K562 (cell line): ENCODE results near the gene DRAXIN. TPM values are rescaled to one million over a fixed set of nuclear protein-coding genes. Genes with fewer than 3 reads are reported as not detected.

Source experiments
- BDP1 ChIP-seq: IDR thresholded peaks from 3 replicates; pipeline ENCODE4 v1.6.1; 2011; ENCODE audit not compliant: insufficient read length, insufficient read depth
- EGR1 ChIP-seq: fragments of 450-650 bp; conservative IDR thresholded peaks from 2 replicates; pipeline ENCODE4 v1.6.1; 2017; ENCODE audit warnings: mild to moderate bottlenecking
- GTF2E2 ChIP-seq: fragments of 200-800 bp; sonication (Bioruptor generic); IDR thresholded peaks from 2 replicates; pipeline ENCODE4 v1.6.1; 2016; ENCODE audit warnings: missing genetic modification characterization, missing compliant biosample characterization
- HDAC6 ChIP-seq: IDR thresholded peaks from 2 replicates; pipeline ENCODE4 v1.6.1; 2012; ENCODE audit warnings: low read depth, mild to moderate bottlenecking, control low read depth, inconsistent platforms, low read length, moderate library complexity
- HMGXB4 ChIP-seq: sonication (generic); formaldehyde crosslinking; IDR thresholded peaks from 2 replicates; pipeline ENCODE4 v1.8.1; 2023; ENCODE audit warnings: mild to moderate bottlenecking, missing genetic modification reagents
- HSF4 ChIP-seq: fragments of 250-450 bp; sonication (Bioruptor Pico); IDR thresholded peaks from 2 replicates; pipeline ENCODE4 v2.1.2; 2022; ENCODE audit warnings: mild to moderate bottlenecking, moderate library complexity, borderline replicate concordance
- ILF3 ChIP-seq: fragments of 450-650 bp; IDR thresholded peaks from 2 replicates; pipeline ENCODE4 v1.6.1; 2018; ENCODE audit warnings: antibody characterized with exemption, mild to moderate bottlenecking, moderate library complexity, borderline replicate concordance
- MAFK ChIP-seq: IDR thresholded peaks from 2 replicates; pipeline ENCODE4 v1.6.1; 2011; ENCODE audit warnings: low read length, improper control_type of control experiment
- MECOM ChIP-seq: fragments of 250-450 bp; sonication (Bioruptor Pico); IDR thresholded peaks from 2 replicates; pipeline ENCODE4 v1.8.0; 2022; ENCODE audit warnings: inconsistent platforms
- MEIS2 ChIP-seq: fragments of 450-650 bp; IDR thresholded peaks from 2 replicates; pipeline ENCODE4 v1.6.1; 2014; ENCODE audit warnings: mild to moderate bottlenecking; ENCODE audit not compliant: partially characterized antibody
- NONO ChIP-seq, 2 experiments: fragments of 200-400 bp in 1 of 2; fragments of 450-650 bp in 1 of 2; formaldehyde crosslinking in 1 of 2; IDR thresholded peaks; 2 replicates each; pipeline ENCODE4 v1.6.1; 2017; ENCODE audit warnings: low read depth in 2 of 2, mild to moderate bottlenecking in 2 of 2, moderate library complexity in 2 of 2, low read length in 1 of 2
- SAFB ChIP-seq: fragments of 200-400 bp; formaldehyde crosslinking; IDR thresholded peaks from 2 replicates; pipeline ENCODE4 v1.6.1; 2017; ENCODE audit warnings: low read depth, low read length, borderline replicate concordance
- SREBF2 ChIP-seq: sonication (generic); formaldehyde crosslinking; IDR thresholded peaks from 2 replicates; pipeline ENCODE4 v1.4.0; 2020; ENCODE audit warnings: mild to moderate bottlenecking, missing genetic modification reagents
- TRIM28 ChIP-seq: fragments of 450-650 bp; IDR thresholded peaks from 2 replicates; pipeline ENCODE4 v1.6.1; 2017
- ZBTB17 ChIP-seq: fragments of 450-650 bp; formaldehyde crosslinking; IDR thresholded peaks from 2 replicates; pipeline ENCODE4 v1.4.0; 2020; ENCODE audit warnings: mild to moderate bottlenecking
- ZBTB33 ChIP-seq: sonication (generic); formaldehyde crosslinking; IDR thresholded peaks from 2 replicates; pipeline ENCODE4 v1.8.1; 2023; ENCODE audit warnings: mild to moderate bottlenecking, missing genetic modification reagents
- ZFP30 ChIP-seq: fragments of 250-450 bp; sonication (Bioruptor Pico); IDR thresholded peaks from 2 replicates; pipeline ENCODE4 v1.8.0; 2022; ENCODE audit warnings: moderate library complexity, mild to moderate bottlenecking, inconsistent platforms, borderline replicate concordance
- ZFPM2 ChIP-seq: fragments of 250-450 bp; sonication (Bioruptor Pico); IDR thresholded peaks from 2 replicates; pipeline ENCODE4 v1.5.1; 2022; ENCODE audit warnings: mild to moderate bottlenecking
- ZNF232 ChIP-seq: sonication (generic); formaldehyde crosslinking; IDR thresholded peaks from 2 replicates; pipeline ENCODE4 v1.8.0; 2022; ENCODE audit warnings: mild to moderate bottlenecking, missing genetic modification reagents
- ZNF639 ChIP-seq, 2 experiments: fragments of 200-800 bp in 1 of 2; sonication (Bioruptor generic) in 1 of 2; sonication (generic) in 1 of 2; formaldehyde crosslinking in 1 of 2; IDR thresholded peaks in 1 of 2; conservative IDR thresholded peaks in 1 of 2; 2 replicates each; pipeline versions ENCODE4 v1.5.0 to v1.6.1; 2016 to 2020; ENCODE audit warnings: missing compliant biosample characterization in 1 of 2, missing genetic modification characterization in 1 of 2, missing genetic modification reagents in 1 of 2
- polyA plus RNA-seq, 8 experiments: library from polyadenylated mRNA; depleted of rRNA in 4 of 8; stranded (reverse) in 5 of 8; unstranded in 3 of 8; fragments of >200 nt; fragmentation: Nextera tagmentation in 2 of 8; fragmentation: Illumina TruSeq in 1 of 8; extraction: Ambion mirVana in 2 of 8; extraction: Trizol in 1 of 8; gene quantifications; 2 replicates each; pipeline versions ENCODE4 v1.2.1 to v1.2.3, GENCODE V29; 2011 to 2014; ENCODE audit warnings: inconsistent platforms in 1 of 8, missing spikeins in 1 of 8
- total RNA-seq, 7 experiments: library from RNA; depleted of rRNA in 6 of 7; stranded (reverse); fragments of >200 nt in 6 of 7; fragmentation: Illumina TruSeq in 2 of 7; extraction: Trizol in 2 of 7; gene quantifications; 2 replicates each; pipeline versions ENCODE4 v1.2.1 to v1.2.3, GENCODE V29; 2011 to 2021; ENCODE audit warnings: low replicate concordance in 1 of 7
- TF ChIP-seq, protein P1 (sequence below): sonication (generic); formaldehyde crosslinking; IDR thresholded peaks from 2 replicates; pipeline ENCODE4 v1.8.0; 2022; ENCODE audit warnings: missing genetic modification reagents, mild to moderate bottlenecking, moderate library complexity, borderline replicate concordance
- TF ChIP-seq, protein P2 (sequence below): IDR thresholded peaks from 3 replicates; pipeline ENCODE4 v1.6.1; 2011; ENCODE audit warnings: borderline replicate concordance, mild to moderate bottlenecking; ENCODE audit not compliant: insufficient read length, insufficient read depth

The DRAXIN gene
- total and polyA plus RNA-seq, 9 of the 15 experiments (the other 6 are each of a cell fraction or from before 2014, with no cell fraction given) = 0.01 to 0.04 (median 0.01) TPM; not detected in 6

DNA sequence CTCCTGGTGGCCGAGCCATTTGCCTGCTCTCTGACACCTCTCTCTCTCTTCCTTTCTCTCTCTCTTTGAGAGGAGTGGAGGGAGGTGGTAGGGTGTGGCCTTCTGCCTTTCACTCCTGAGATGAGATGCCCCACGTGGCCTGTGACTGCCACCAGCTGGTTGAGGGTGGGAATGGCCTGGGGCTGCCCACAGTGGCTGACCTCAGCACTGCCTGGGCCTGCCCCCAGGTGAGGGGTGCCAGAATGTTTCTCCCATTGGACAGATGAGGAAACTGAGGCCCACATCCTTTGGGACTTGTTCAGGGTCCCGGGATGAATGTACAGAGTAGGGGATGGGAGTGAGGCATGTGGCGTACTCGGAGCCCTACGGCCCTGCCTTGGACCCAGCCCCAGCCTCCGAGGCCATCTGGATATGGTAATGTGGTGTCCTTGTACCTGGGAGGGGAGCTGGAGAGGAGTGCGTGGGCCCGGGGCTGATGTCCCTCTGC lies 57.7 kb downstream of the DRAXIN start (continued):
- TF ChIP-seq, protein P1, sequence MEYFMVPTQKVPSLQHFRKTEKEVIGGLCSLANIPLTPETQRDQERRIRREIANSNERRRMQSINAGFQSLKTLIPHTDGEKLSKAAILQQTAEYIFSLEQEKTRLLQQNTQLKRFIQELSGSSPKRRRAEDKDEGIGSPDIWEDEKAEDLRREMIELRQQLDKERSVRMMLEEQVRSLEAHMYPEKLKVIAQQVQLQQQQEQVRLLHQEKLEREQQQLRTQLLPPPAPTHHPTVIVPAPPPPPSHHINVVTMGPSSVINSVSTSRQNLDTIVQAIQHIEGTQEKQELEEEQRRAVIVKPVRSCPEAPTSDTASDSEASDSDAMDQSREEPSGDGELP (CRISPR knock-in tag) = peak; percentile 94
- TF ChIP-seq, protein P2, sequence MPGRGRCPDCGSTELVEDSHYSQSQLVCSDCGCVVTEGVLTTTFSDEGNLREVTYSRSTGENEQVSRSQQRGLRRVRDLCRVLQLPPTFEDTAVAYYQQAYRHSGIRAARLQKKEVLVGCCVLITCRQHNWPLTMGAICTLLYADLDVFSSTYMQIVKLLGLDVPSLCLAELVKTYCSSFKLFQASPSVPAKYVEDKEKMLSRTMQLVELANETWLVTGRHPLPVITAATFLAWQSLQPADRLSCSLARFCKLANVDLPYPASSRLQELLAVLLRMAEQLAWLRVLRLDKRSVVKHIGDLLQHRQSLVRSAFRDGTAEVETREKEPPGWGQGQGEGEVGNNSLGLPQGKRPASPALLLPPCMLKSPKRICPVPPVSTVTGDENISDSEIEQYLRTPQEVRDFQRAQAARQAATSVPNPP = no peak
- TF ChIP-seq MAFK (0 out of 2 replicates have a peak, but pooled peaks have one; percentile 40), BDP1 (no peak), MECOM (CRISPR knock-in tag) (no peak), HSF4 (no peak), MEIS2 (peak; percentile 4), NONO (IDR thresholded peaks at IDR 0.05; ENCODE audit: low read depth in 2 of 2, low read length in 1 of 2) (no peak), ZFPM2 (CRISPR knock-in tag) (no peak), ILF3 (no peak), SREBF2 (no peak), HDAC6 (no peak), ZNF639 (CRISPR knock-in tag; conservative IDR thresholded peaks at IDR 0.05 in 1 of 2, IDR thresholded peaks at IDR 0.05 in 1 of 2) (no peak), TRIM28 (no peak), ZBTB33 (CRISPR knock-in tag) (no peak; the same call in 1 of the 2 replicates), GTF2E2 (no peak), EGR1 (no peak), ZNF232 (CRISPR knock-in tag) (no peak), SAFB (no peak), HMGXB4 (CRISPR knock-in tag) (no peak), ZFP30 (CRISPR knock-in tag) (no peak), ZBTB17 (CRISPR knock-in tag) (0 out of 2 replicates have a peak, but pooled peaks have one; percentile 46)
